Vagina (tissue), 2 donors: ENCODE measurements around the gene ZSCAN20. TPM values are rescaled to one million over a fixed set of nuclear protein-coding genes. Genes with fewer than 3 reads are reported as not detected.

Experiments used
- DNase-seq, 2 donors: peaks; one replicate each; pipeline ENCODE4 v3.0.0-alpha.2; 2017; ENCODE audit errors: extremely low spot score in 2 of 2
- H3K27ac ChIP-seq: fragments of 200-600 bp; sonication (generic); one replicate; pipeline ENCODE4 v1.5.1; 2019
- H3K27me3 ChIP-seq: fragments of 200-600 bp; sonication (generic); one replicate; pipeline ENCODE4 v1.5.1; 2019
- H3K36me3 ChIP-seq, 2 donors: fragments of 200-600 bp; sonication (generic); one replicate each; pipeline ENCODE4 v1.5.1; 2017 to 2019
- H3K4me1 ChIP-seq: fragments of 200-600 bp; sonication (generic); one replicate; pipeline ENCODE4 v1.5.1; 2019
- H3K4me3 ChIP-seq, 2 donors: fragments of 200-600 bp; sonication (generic); 1 replicate in 1 of 2; 2 replicates in 1 of 2; pipeline ENCODE4 v1.5.1; 2016 to 2019
- H3K9me3 ChIP-seq: fragments of 200-600 bp; sonication (generic); one replicate; pipeline ENCODE4 v1.5.1; 2019
- CTCF ChIP-seq, 3 experiments: fragments of 450-650 bp in 2 of 3; fragments of 200-600 bp in 1 of 3; sonication (generic) in 1 of 3; IDR thresholded peaks; one replicate each; pipeline ENCODE4 v1.5.1; 2017 to 2019; ENCODE audit warnings: antibody characterized with exemption in 3 of 3, mild to moderate bottlenecking in 2 of 3, moderate library complexity in 2 of 3
- POLR2A ChIP-seq, 2 donors: fragments of 450-650 bp; IDR thresholded peaks; one replicate each; pipeline ENCODE4 v1.6.1; 2017; ENCODE audit warnings: antibody characterized with exemption in 2 of 2, mild to moderate bottlenecking in 2 of 2, moderate library complexity in 2 of 2
- POLR2AphosphoS5 ChIP-seq, 2 donors: sonication (generic); formaldehyde crosslinking; IDR thresholded peaks; one replicate each; pipeline ENCODE4 v1.9.0; 2017; ENCODE audit warnings: antibody characterized with exemption in 2 of 2, mild to moderate bottlenecking in 2 of 2, low read depth in 1 of 2; ENCODE audit not compliant: insufficient read depth in 1 of 2
- intact Hi-C: fragments of 100-400 bp; cut with DNase I; formaldehyde crosslinking; loops from one replicate; pipeline ENCODE4 v1.15.1; 2023
- total RNA-seq: library from RNA; depleted of rRNA; stranded (reverse); fragments of >200 nt; gene quantifications from one replicate; pipeline ENCODE4 v1.2.3, GENCODE V29; 2016

Gene ZSCAN20
- total RNA-seq, 1 donor from 2014 or later = 4.4 TPM

GRCh38 chr1:33455539-33456501 is 16.6 kb upstream of the ZSCAN20 start:
- Histone ChIP-seq H3K27ac (no peak overlapping the region), H3K36me3 (no peaks in the 10 kb centered on the region), H3K4me1 (peaks cover 8% of the 10 kb centered on the region), H3K27me3 (no peaks in the 10 kb centered on the region), H3K9me3 (no peaks in the 10 kb centered on the region), H3K4me3 (no peak overlapping the region)
- TF ChIP-seq CTCF (IDR thresholded peaks at IDR 0.05) = peak in 2 of 3 experiments; percentile 28 to 42
- TF ChIP-seq POLR2A (IDR thresholded peaks at IDR 0.05) = no peak
- intact Hi-C loops = no loop called here
- DNase-seq = no peak

DNA sequence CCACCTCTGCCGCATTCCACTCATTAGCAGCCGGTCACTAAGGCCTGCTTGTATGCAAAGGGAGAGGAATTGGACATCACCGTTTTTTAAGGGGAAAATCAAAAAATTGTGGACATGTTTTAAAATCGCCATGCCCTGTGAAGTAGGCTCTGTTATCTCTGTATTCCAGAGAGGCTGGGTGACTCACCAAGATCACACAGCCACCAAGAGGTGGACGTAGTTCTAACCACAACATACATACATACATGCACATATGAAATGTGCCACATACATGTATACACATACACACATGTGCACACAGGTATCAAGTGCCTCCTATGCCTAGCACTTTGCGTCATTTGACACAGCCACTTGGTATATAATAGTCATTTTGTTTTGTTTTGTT is 16.0 kb upstream of the ZSCAN20 start:
- Histone ChIP-seq H3K27me3 (no peaks in the 10 kb centered on the region), H3K27ac (no peak overlapping the region), H3K36me3 (no peaks in the 10 kb centered on the region), H3K4me3 (no peak overlapping the region), H3K4me1 (peaks cover 8% of the 10 kb centered on the region), H3K9me3 (no peaks in the 10 kb centered on the region)
- intact Hi-C loops = no loop called here
- no peak for DNase-seq
- TF ChIP-seq CTCF (IDR thresholded peaks at IDR 0.05) = no peak
- TF ChIP-seq POLR2AphosphoS5 (IDR thresholded peaks at IDR 0.05; ENCODE audit: insufficient read depth in 1 of 2, low read depth in 1 of 2) = no peak
- no peak for TF ChIP-seq POLR2A (IDR thresholded peaks at IDR 0.05)

DNA sequence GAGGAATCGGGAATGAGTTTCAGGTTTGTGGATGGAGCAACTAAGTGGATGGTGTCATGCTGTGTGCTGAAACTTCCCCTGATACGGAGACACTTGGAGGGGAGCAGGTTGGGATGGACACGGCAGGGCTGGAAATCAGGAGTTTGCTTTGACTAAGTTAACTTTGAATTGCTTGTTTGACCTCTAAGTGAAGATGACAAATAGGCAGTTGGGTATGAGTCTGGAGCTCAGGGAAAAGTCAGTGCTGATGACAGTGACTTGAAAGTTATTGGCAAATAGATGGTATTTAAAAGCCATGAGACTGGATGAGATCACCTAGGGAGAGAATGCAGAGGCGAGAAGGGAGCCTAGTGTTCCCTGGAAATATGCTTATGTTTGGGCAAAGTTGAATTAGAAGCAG is 12.8 kb upstream of the ZSCAN20 start:
- no peaks in the 10 kb centered on the region for H3K27me3 ChIP-seq
- no peak overlapping the region for H3K27ac ChIP-seq
- no peak overlapping the region for H3K4me3 ChIP-seq
- DNase-seq = peak in 1 of 2 donors; percentile 40
- peaks cover 8% of the 10 kb centered on the region for H3K4me1 ChIP-seq
- no peaks in the 10 kb centered on the region for H3K9me3 ChIP-seq
- no peak for TF ChIP-seq CTCF (IDR thresholded peaks at IDR 0.05)
- no peak for TF ChIP-seq POLR2A (IDR thresholded peaks at IDR 0.05)
- TF ChIP-seq POLR2AphosphoS5 (IDR thresholded peaks at IDR 0.05; ENCODE audit: insufficient read depth in 1 of 2, low read depth in 1 of 2) = no peak
- no peaks in the 10 kb centered on the region for H3K36me3 ChIP-seq
- intact Hi-C loops = loop anchor here (10.0 kb wide), 2 partner anchors 95 to 175 kb away; no protein-coding TSS in a partner anchor

GRCh38 chr1:33460144-33460543 is 12.3 kb upstream of the ZSCAN20 start:
- DNase-seq = peak in 1 of 2 donors; percentile 70
- TF ChIP-seq POLR2A (IDR thresholded peaks at IDR 0.05) (no peak), CTCF (IDR thresholded peaks at IDR 0.05) (no peak)
- Histone ChIP-seq H3K4me3 (no peak overlapping the region), H3K9me3 (no peaks in the 10 kb centered on the region), H3K4me1 (peaks cover 8% of the 10 kb centered on the region), H3K27me3 (no peaks in the 10 kb centered on the region), H3K36me3 (no peaks in the 10 kb centered on the region), H3K27ac (peak overlapping the region; percentile 13)
- intact Hi-C loops = loop anchor here (10.0 kb wide), 2 partner anchors 95 to 175 kb away; no protein-coding TSS in a partner anchor
